Esophagus (tissue), 2 donors: ENCODE results near the gene STX18. TPM values are rescaled to one million over a fixed set of nuclear protein-coding genes. Genes with fewer than 3 reads are reported as not detected.

ENCODE experiments used
- polyA plus RNA-seq, 2 donors: library from polyadenylated mRNA; stranded (reverse); fragments of 200-250 nt; gene quantifications; one replicate each; pipeline ENCODE4 v1.2.3, GENCODE V29; 2013
- donor health status: healthy with polysubstance abuse.
- donor health status: Bipolar disorder and iron deficiency.

STX18 gene
- polyA plus RNA-seq, 2 donors, result 12.4 to 17.3 TPM

Other genes starting within 250 kb of the STX18 start
- 10 to 100 TPM; 11.3 to 23.6 TPM for gene NSG1, start 154.9 kb downstream of the STX18 start, polyA plus RNA-seq